ENCODE measurements around the gene HCN2. TPM values are rescaled to one million over a fixed set of nuclear protein-coding genes. Genes with fewer than 3 reads are reported as not detected.

The HCN2 gene
- total RNA-seq, 1 experiment from 2014 or later = 3.9 TPM

DNA sequence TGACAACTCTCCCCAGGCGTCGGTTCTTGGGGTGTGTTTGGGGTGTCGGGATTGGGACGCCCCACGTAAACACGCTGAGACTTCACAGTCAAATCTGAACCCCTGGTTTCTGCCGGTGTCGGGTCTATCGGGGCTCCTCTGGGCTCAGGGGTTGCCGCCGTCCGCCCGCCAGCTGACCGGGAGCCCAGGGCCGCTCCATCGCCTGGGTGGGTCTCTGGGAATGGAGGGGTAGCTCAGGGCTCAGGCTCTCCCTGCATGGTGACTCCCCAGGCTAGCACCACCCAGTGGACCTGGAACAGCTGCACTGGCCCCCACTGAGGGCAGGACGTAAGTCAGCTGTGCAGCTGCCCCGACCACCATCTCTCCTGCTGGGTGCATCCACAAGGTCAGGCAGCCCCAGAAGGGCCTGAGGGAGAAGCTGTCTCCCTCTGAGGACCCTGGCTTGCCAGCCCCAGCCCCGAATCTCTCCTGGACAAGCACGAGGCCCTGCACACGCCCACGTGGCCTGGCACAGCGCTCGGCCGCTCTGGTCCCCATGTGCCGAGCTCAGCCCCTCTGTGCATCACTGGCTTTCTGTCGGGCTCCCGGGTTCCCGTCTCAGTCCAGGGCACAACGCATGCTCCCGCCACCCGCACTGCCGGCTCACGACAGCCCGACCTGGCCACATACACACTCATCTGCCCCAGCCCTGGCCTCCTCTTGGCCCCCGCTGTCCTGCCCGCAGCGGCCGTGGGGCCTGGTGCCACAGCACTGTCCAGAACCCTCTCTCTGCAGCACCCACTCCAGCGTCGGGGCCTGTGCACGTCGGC, 67.3 kb downstream of the HCN2 start:
- no peaks in the 10 kb centered on the region for H3K9me3 ChIP-seq
- no peaks in the 10 kb centered on the region for H3K9me3 Mint-ChIP-seq (ENCODE audit: unreplicated experiment)
- peaks cover 4% of the 10 kb centered on the region for H3K36me3 ChIP-seq (ENCODE audit: control insufficient read depth, insufficient read depth, low read length)
- no peaks in the 10 kb centered on the region for H3K27me3 ChIP-seq (replicated peaks; ENCODE audit: control insufficient read depth, insufficient read depth, low read length)
- DNase-seq = no peak
- intact Hi-C loops (cut with micrococcal nuclease; ENCODE audit: unreplicated experiment) = no loop called here
- TF ChIP-seq, protein P1, sequence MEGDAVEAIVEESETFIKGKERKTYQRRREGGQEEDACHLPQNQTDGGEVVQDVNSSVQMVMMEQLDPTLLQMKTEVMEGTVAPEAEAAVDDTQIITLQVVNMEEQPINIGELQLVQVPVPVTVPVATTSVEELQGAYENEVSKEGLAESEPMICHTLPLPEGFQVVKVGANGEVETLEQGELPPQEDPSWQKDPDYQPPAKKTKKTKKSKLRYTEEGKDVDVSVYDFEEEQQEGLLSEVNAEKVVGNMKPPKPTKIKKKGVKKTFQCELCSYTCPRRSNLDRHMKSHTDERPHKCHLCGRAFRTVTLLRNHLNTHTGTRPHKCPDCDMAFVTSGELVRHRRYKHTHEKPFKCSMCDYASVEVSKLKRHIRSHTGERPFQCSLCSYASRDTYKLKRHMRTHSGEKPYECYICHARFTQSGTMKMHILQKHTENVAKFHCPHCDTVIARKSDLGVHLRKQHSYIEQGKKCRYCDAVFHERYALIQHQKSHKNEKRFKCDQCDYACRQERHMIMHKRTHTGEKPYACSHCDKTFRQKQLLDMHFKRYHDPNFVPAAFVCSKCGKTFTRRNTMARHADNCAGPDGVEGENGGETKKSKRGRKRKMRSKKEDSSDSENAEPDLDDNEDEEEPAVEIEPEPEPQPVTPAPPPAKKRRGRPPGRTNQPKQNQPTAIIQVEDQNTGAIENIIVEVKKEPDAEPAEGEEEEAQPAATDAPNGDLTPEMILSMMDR (IDR thresholded peaks at IDR 0.05; ENCODE audit: insufficient read depth in 1 of 2, low read depth in 1 of 2, low read length in 1 of 2, severe bottlenecking in 1 of 2, unreplicated experiment in 1 of 2) = no peak
- H3K36me3 Mint-ChIP-seq (ENCODE audit: insufficient read depth, unreplicated experiment) = peaks cover 70% of the 10 kb centered on the region
- H3K4me1 Mint-ChIP-seq (ENCODE audit: low read depth, unreplicated experiment) = no peaks in the 10 kb centered on the region
- no TSS peak for BruUV-seq (replicated peaks)
- H3K4me3 ChIP-seq (ENCODE audit: low read depth, low read length) = no peak overlapping the region
- ChIA-PET POLR2A (no interaction called here), CTCF (no interaction called here)
- H3K4me1 ChIP-seq = peaks cover 14% of the 10 kb centered on the region
- H3K27me3 Mint-ChIP-seq (ENCODE audit: insufficient read depth, unreplicated experiment) = no peaks in the 10 kb centered on the region
- no peak overlapping the region for H3K27ac Mint-ChIP-seq (ENCODE audit: unreplicated experiment)
- no peak overlapping the region for H3K4me3 Mint-ChIP-seq (ENCODE audit: unreplicated experiment)

DNA sequence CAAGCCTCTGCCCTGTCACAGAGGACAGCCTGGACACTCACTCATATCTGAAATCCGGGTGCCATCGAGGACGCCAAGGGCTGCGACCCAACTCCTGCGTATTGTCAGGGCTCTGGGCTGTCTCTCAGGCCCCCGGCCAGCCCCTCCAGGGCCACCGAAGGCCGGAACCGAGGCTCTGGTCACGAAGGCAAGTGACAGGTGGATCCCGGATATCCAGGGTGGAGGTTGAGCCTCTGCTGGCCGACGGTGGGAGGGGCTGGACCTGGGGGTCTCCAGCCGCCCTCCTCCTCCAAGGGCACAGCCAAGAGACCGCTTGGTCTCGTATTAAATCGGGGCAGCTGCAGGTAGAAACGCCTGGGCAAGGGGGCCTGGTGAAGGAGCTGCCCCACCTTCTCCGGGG, 67.9 kb downstream of the HCN2 start:
- Histone ChIP-seq H3K9me3 (no peaks in the 10 kb centered on the region), H3K36me3 (ENCODE audit: control insufficient read depth, insufficient read depth, low read length) (peaks cover 4% of the 10 kb centered on the region), H3K4me3 (ENCODE audit: low read depth, low read length) (no peak overlapping the region), H3K27me3 (replicated peaks; ENCODE audit: control insufficient read depth, insufficient read depth, low read length) (no peaks in the 10 kb centered on the region), H3K4me1 (peaks cover 14% of the 10 kb centered on the region)
- Mint-ChIP-seq H3K27me3 (ENCODE audit: insufficient read depth, unreplicated experiment) (no peaks in the 10 kb centered on the region), H3K36me3 (ENCODE audit: insufficient read depth, unreplicated experiment) (peaks cover 69% of the 10 kb centered on the region), H3K9me3 (ENCODE audit: unreplicated experiment) (no peaks in the 10 kb centered on the region), H3K27ac (ENCODE audit: unreplicated experiment) (no peak overlapping the region), H3K4me1 (ENCODE audit: low read depth, unreplicated experiment) (no peaks in the 10 kb centered on the region), H3K4me3 (ENCODE audit: unreplicated experiment) (no peak overlapping the region)
- BruUV-seq (replicated peaks) = no TSS peak
- TF ChIP-seq, protein P1 (IDR thresholded peaks at IDR 0.05; ENCODE audit: insufficient read depth in 1 of 2, low read depth in 1 of 2, low read length in 1 of 2, severe bottlenecking in 1 of 2, unreplicated experiment in 1 of 2) = no peak
- intact Hi-C loops (cut with micrococcal nuclease; ENCODE audit: unreplicated experiment) = no loop called here
- DNase-seq = no peak
- POLR2A ChIA-PET = no interaction called here
- CTCF ChIA-PET = no interaction called here

DNA sequence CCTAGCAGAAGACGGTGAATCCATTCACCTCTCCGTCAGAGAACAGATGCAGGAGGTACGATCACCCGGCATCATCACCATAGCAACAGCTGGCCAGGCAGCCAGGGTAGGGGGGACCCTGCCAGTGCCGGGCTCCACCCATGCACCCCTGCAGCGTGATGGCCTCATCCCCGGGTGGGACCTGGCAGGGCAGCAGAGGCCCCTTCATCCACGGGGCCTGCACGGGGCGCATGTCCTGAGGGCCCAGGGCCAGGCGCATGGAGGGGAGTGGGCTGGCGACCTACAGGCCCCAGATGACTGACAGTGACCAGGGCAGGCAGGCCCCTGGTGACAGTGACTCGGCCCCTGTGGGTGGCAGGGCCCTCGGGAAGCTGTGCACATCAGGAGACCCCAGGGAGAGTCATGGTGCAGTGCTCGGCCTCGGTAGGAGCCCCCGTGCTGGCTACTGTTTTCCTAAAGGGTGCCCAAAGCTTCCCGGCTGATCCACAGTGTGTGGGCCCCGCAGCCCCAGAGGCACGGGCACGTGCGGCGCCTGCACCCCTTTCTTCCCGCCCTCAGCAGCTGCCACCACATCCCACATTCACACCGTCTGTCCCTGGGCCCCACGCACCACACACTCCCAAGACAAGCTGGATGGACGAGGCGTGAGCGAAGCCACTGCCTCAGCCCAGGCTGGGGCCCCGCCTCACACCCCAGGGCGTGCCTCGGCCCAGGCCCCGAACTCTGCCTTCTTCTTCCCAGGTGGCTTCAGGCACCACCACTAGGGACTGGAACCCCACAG, 68.6 kb downstream of the HCN2 start:
- intact Hi-C loops (cut with micrococcal nuclease; ENCODE audit: unreplicated experiment) = no loop called here
- ChIA-PET CTCF (no interaction called here), POLR2A (no interaction called here)
- TF ChIP-seq, protein P1 (IDR thresholded peaks at IDR 0.05; ENCODE audit: insufficient read depth in 1 of 2, low read depth in 1 of 2, low read length in 1 of 2, severe bottlenecking in 1 of 2, unreplicated experiment in 1 of 2) = no peak
- H3K9me3 ChIP-seq = no peaks in the 10 kb centered on the region
- H3K4me3 ChIP-seq (ENCODE audit: low read depth, low read length) = no peak overlapping the region
- H3K4me1 Mint-ChIP-seq (ENCODE audit: low read depth, unreplicated experiment) = no peaks in the 10 kb centered on the region
- H3K27ac Mint-ChIP-seq (ENCODE audit: unreplicated experiment) = no peak overlapping the region
- no peaks in the 10 kb centered on the region for H3K9me3 Mint-ChIP-seq (ENCODE audit: unreplicated experiment)
- no peak for DNase-seq
- peaks cover 4% of the 10 kb centered on the region for H3K36me3 ChIP-seq (ENCODE audit: control insufficient read depth, insufficient read depth, low read length)
- no peaks in the 10 kb centered on the region for H3K27me3 ChIP-seq (replicated peaks; ENCODE audit: control insufficient read depth, insufficient read depth, low read length)
- no peaks in the 10 kb centered on the region for H3K27me3 Mint-ChIP-seq (ENCODE audit: insufficient read depth, unreplicated experiment)
- no TSS peak for BruUV-seq (replicated peaks)
- no peak overlapping the region for H3K4me3 Mint-ChIP-seq (ENCODE audit: unreplicated experiment)
- H3K36me3 Mint-ChIP-seq (ENCODE audit: insufficient read depth, unreplicated experiment) = peaks cover 64% of the 10 kb centered on the region
- peaks cover 14% of the 10 kb centered on the region for H3K4me1 ChIP-seq

Measured in Caco-2 (cell line).